GM19099 (cell line): ENCODE data around the gene GPR176.

Experiments
- POLR2A ChIP-seq: IDR thresholded peaks from 3 replicates; pipeline ENCODE4 v1.6.1; 2011; ENCODE audit warnings: low read depth; ENCODE audit not compliant: insufficient read length; ENCODE audit errors: extremely low read depth

Gene GPR176

DNA sequence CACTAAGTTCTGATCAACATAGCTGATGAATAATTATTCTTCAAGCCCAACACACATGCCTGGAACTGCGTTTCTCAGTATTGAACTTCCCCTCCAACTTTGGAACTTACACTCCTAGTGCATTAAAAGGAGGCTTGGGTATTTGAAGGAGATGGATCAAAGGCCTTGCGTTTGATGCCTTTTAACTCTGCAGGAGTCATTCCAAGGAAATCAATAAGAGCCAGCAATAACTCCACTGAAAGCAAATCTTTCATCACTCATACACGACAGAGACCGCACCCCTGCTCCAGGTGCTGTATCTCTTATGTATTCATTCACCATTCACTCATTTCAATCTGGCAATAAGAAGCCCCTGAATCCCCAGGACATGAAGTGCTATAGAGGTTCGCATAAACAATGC is 123.5 kb downstream of the GPR176 start:
- no peak for TF ChIP-seq POLR2A

GRCh38 chr15:39795486-39795885 is 124.6 kb downstream of the GPR176 start:
- no peak for TF ChIP-seq POLR2A

- no peak for TF ChIP-seq POLR2A
These were observed 125.1 kb downstream of the GPR176 start for GRCh38 chr15:39794954-39795353.

DNA sequence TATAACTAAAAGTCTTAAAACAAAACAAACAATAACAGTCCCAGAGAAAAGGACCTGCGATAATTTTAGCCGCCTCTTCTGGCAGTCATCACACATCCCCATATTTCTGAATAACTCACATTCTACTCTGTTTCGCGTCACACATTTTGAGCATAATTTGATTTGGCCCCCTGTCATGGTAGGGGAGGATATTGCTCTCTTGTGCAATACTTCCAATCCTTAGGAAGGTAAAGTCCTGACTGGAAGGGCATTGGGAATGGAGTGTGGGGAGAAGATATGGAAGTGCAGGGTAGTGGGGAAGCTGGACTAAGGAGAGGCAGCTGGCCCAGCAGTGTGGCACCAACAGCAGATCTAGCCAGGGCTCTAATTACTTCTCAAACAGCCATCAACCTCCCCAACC is 126.1 kb downstream of the GPR176 start:
- TF ChIP-seq POLR2A: no peak

DNA sequence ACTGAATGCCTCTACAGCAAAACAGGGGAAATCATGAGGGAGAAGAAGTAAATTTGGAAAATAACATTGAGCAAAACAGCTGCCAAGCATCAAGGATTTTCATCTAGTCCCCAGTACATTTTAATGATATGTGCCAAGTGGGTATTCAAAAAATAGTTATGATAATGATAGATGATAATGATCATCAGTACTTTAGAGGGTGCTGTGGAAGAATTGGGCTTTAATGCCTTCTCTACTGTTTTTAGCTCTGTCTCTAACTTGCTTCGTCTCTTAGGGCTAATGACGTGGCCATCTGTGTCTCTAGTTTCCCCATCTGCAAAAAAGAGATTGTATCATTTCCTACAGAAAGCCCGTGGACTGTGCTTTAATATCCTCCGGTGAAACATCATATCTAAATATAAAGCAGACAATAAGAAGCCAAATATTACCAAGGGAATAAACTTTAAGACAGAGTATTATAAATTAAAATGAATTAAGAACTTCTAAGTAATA is 127.2 kb downstream of the GPR176 start:
- no peak for TF ChIP-seq POLR2A

DNA sequence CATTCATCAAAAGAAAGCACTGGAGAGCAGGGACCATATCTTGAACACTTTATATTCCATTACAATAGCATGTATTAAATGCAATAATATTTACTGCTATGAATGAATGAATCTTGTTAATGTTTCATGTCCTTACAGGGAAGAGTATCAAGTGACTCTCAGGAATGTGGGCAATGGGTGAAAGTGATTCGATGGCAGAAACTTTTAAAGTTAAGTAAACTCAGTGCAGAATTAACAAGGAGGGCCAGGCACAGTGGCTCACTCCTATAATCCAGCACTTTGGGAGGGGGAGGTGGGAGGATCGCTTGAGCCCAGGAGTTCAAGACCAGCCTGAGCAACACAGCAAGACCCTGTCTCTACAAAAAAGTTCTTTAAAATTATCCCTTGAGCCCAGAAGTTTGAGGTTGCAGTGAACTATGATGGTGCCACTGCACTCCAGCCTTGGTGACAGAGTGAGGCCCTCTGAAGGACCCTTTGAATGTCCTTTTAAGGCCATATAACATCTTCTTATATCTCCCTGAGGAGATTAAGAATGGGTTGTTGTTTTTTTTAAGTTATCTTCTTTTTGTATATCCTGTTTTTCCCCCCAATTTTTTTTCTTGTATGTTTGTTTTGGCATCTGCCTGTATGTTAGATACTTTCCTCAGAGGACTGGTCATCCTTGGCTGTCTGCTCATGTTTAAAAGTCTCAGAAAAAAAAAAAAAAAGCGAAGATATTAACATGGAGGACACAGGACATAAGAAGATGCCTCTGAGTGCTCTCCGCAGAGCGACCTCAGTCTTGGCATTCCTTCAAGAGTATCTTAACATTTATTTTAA is 127.8 kb downstream of the GPR176 start:
- no peak for TF ChIP-seq POLR2A

DNA sequence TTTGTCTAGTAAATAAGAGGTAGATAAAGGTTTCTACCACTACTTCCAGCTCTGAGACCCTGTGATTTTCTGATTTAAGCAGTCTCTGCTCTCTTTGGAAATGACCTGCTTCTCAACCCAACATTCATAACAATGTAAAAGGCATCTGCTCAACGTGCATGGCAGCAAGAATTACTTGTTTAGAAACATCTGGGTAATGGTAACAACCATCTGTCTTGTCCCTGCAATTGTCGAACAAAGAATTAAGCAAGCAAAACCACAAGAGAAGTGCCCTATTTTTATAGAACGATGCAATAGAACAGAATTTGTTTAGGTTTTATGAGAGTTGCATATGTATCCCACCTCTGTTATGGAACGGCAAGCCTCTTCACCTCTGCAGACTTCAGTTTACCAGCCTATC is 130.3 kb downstream of the GPR176 start:
- no peak for TF ChIP-seq POLR2A

DNA sequence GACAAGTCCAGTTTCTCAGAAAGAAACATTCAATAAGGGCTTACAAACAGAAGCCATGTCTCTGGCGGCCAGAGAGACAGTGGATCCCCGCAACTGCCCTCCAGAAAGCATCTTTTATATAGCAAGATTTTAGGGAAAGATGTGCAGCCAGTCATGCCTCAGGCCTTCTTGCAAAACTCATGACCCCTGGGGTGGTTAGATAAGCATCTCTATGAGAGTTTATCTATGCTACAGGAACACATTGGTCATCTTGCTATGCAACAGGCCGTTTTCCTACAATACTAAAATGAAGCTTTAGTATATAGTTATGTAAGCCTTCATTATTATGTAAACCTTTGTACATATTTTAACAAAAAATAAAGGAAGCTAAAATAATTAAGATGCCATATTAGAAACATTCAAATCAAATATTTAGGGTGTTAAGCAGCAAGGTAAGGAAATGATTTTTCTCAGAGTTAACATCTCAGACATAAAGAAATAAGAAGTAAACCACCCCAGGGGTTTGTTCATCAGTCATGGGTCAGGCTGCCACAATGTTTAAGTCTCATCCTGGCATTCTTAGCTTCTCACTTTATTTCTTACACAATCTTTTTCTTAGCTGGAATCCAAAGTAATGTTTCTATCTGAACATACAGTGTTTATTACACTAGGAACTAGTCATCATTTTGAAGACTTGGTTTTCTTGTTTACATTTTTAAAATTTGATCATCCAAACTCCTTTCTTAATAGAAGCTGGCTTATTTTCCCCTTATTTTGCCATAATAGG is 131.1 kb downstream of the GPR176 start:
- no peak for TF ChIP-seq POLR2A

DNA sequence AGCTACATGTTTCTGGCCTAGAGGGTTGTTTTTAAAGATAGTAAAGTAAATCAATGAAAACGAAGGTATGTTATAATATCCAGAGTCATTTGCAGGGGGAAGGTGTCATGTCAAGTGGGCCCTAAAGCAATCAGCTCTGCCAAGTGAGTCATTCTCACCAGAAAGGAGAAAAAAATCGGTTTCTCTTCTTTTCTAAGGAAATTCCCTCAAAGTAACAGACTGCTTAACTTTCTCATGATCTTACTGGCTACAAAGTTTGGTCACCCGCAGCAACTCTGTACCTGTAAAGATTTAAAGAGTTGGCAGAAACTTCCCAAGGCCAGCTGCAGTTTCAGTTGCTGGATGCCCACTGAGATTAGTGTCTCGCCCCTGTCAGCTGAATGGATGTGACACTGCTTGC is 132.0 kb downstream of the GPR176 start:
- TF ChIP-seq POLR2A: no peak

DNA sequence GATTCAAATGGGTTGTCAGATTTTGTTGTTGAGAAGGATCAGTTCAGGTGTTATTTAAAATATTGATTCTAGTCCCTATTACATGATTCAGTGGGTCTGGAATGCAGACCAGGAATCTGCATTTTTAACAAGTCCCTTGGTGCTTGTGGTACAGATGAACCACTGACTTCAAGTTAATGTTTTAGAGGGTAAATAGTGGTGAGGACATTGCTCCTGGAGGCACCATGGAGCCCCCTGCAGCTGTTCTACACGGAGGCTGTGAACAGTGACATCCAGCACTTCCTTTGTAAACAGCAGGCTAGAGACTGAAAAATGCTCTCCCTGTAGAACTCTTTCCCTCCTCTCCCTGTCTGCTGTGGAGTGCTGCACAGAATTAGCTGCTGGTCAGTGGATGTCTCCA is 132.6 kb downstream of the GPR176 start:
- TF ChIP-seq POLR2A: no peak

DNA sequence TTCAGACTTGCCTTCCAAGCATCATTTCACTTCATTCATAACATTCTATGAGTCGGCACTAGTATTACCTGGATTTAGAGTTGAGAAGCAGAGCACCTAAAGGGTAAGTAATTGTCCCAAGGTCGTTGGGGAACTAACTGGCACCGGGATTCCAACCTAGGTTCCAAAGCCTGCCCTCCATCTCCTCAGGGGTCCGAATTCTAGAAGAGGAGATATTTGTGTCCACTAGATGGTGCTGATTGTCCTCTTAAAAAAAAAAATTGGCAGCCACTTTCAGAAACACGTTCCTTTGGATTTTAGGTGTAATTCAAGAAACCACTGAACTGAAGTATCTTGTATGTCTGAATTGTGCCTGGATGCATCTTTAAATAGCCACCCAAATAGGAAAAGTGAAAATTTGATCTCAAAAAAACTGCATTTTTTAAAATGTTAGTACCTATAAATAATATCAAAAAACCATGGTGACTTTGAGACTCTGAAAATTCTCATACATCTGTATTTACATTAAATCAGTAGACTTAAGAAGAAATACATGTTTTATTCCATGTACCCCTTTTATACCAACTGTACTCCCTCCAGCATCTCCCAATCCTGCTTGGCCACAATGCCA is 133.5 kb downstream of the GPR176 start:
- TF ChIP-seq POLR2A: peak; percentile 29

- no peak for TF ChIP-seq POLR2A
These were observed 134.2 kb downstream of the GPR176 start for GRCh38 chr15:39785841-39786240.

DNA sequence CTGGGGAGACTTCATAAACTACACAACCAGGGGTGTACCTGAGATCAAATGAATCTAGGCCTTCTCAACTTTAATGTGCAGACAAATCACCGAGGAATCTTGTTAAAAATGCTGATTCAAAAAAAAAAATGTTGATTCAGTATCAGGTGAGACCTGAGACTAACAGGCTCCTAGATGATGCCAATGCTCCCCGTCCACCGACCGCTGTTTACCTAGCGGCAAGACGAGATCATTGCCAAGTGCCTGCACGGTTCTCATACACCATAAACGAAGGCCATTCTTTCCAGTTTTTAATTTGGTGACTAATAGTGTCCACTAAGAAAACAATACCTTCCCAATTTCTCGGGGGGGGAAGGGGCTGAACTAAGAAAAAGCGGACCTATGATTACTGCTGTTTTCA is 134.9 kb downstream of the GPR176 start:
- TF ChIP-seq POLR2A: no peak

DNA sequence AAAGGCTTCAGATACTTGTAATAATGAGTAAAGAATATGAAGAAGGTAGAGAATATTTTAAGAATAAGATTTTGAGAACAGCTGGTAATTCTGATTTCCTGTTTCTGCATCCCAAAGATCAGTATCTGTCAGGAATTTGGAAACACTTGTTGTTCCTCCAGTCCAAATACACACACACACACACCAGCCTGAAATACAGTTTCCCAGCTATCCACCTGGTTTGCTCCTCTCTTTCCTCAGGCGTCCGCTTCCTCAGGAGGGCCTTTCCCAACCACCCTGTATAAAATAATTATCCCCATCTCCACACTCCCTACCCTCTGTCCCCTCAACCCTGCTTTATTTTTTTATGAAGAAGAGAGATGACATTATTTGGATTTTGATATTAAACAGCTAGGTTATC is 135.4 kb downstream of the GPR176 start:
- TF ChIP-seq POLR2A: no peak

DNA sequence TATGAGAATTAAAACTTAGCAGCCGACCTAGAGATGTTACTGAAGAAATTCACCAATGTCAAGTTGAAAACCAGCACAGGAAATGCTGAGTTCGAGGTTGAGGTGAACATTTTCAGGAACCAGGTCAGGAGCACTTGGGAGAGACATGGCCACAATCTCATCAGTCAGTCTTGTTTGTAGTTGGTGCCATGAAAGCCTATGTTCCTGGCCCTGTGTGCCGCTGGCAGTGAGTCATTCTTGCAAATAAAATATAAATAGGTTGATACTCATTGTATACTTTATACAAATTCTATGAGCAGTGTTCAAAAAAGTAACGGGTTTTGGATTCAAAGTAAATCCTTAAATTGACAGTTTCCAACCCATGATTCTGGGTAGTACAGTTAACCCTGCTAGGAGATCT is 135.9 kb downstream of the GPR176 start:
- no peak for TF ChIP-seq POLR2A
